Thyroid gland (tissue), 4 donors: ENCODE results near the gene ANKRD13B.

Source experiments
- CTCF ChIP-seq, 6 experiments: fragments of 200-600 bp in 3 of 6; fragments of 450-650 bp in 3 of 6; sonication (generic) in 3 of 6; IDR thresholded peaks; one replicate each; pipeline ENCODE4 v1.5.1; 2016 to 2019; ENCODE audit warnings: antibody characterized with exemption in 6 of 6, mild to moderate bottlenecking in 2 of 6, inconsistent platforms in 1 of 6, moderate library complexity in 1 of 6
- POLR2A ChIP-seq, 2 donors: fragments of 450-650 bp; IDR thresholded peaks; one replicate each; pipeline ENCODE4 v1.6.1; 2017; ENCODE audit warnings: antibody characterized with exemption in 2 of 2, mild to moderate bottlenecking in 2 of 2, moderate library complexity in 1 of 2

GRCh38 chr17:29625037-29625750, 32.3 kb downstream of the ANKRD13B start:
- no peak for TF ChIP-seq CTCF (IDR thresholded peaks at IDR 0.05)
- TF ChIP-seq POLR2A (IDR thresholded peaks at IDR 0.05), result no peak
